Peyer's patch (tissue), 4 donors: Measurements from ENCODE around the gene C8A. TPM values are rescaled to one million over a fixed set of nuclear protein-coding genes. Genes with fewer than 3 reads are reported as not detected.

ENCODE experiments used
- DNase-seq, 3 donors: peaks; one replicate each; pipeline ENCODE4 v3.0.0-alpha.2; 2017 to 2019
- H3K27ac ChIP-seq, 4 donors: fragments of 200-600 bp; sonication (generic); one replicate each; pipeline ENCODE4 v1.5.1; 2016 to 2019
- H3K27me3 ChIP-seq, 2 donors: fragments of 200-600 bp; sonication (generic); one replicate each; pipeline ENCODE4 v1.5.1; 2019
- H3K36me3 ChIP-seq, 3 donors: fragments of 200-600 bp; sonication (generic); one replicate each; pipeline ENCODE4 v1.5.1; 2016 to 2019
- H3K4me1 ChIP-seq, 4 donors: fragments of 200-600 bp; sonication (generic); one replicate each; pipeline ENCODE4 v1.5.1; 2016 to 2019
- H3K4me3 ChIP-seq, 4 donors: fragments of 200-600 bp; sonication (generic); 1 replicate in 3 of 4; 2 replicates in 1 of 4; pipeline ENCODE4 v1.5.1; 2016 to 2019; ENCODE audit warnings: mild to moderate bottlenecking in 1 of 4
- H3K9me3 ChIP-seq, 4 donors: fragments of 200-600 bp; sonication (generic); one replicate each; pipeline ENCODE4 v1.5.1; 2016 to 2019; ENCODE audit warnings: mild to moderate bottlenecking in 1 of 4
- CTCF ChIP-seq, 6 experiments: fragments of 450-650 bp in 4 of 6; fragments of 200-600 bp in 2 of 6; sonication (generic) in 1 of 6; IDR thresholded peaks; one replicate each; pipeline ENCODE4 v1.5.1; 2017 to 2019; ENCODE audit warnings: antibody characterized with exemption in 6 of 6, mild to moderate bottlenecking in 3 of 6, moderate library complexity in 1 of 6
- POLR2A ChIP-seq, 2 donors: fragments of 450-650 bp; IDR thresholded peaks; one replicate each; pipeline ENCODE4 v1.5.1; 2017; ENCODE audit warnings: antibody characterized with exemption in 2 of 2, mild to moderate bottlenecking in 2 of 2, moderate library complexity in 2 of 2
- total RNA-seq, 4 donors: library from RNA; depleted of rRNA; stranded (reverse); fragments of >200 nt; gene quantifications; one replicate each; pipeline ENCODE4 v1.1.0, GENCODE V29; 2016

Gene C8A
- total RNA-seq, 4 donors from 2014 or later, result not detected

GRCh38 chr1:56824271-56824670 is 30.3 kb upstream of the C8A start:
- no peak for DNase-seq
- no peak for TF ChIP-seq CTCF (IDR thresholded peaks at IDR 0.05)
- TF ChIP-seq POLR2A (IDR thresholded peaks at IDR 0.05), result no peak
- Histone ChIP-seq H3K27ac (no peak overlapping the region), H3K9me3 (no peaks in the 10 kb centered on the region), H3K4me1 (peaks cover 0 to 13% (median under 1%) of the 10 kb centered on the region in 4 donors), H3K36me3 (no peaks in the 10 kb centered on the region), H3K4me3 (no peak overlapping the region), H3K27me3 (no peaks in the 10 kb centered on the region)

DNA sequence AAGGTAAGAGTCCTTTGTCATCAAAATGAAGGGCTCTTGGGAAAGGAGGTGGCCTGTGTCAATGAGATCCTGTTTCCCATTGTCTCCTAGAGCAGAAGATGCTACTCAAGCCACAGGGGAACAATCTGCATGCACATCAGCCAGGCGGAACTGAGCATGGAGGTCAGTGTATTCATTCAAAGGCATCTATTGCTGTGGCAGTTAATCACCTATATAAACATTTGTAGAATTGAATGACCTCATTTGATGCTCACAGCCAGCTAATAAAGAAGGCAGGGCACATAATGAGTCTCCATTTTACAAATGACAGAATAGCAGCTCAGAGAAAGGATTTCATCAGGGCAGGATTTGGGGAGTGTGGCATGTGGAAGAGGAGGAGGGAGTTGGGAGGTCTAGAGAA is 29.7 kb upstream of the C8A start:
- Histone ChIP-seq H3K27ac (no peak overlapping the region), H3K4me1 (peaks cover 0 to 8% (median 0%) of the 10 kb centered on the region in 4 donors), H3K4me3 (no peak overlapping the region), H3K9me3 (no peaks in the 10 kb centered on the region), H3K36me3 (no peaks in the 10 kb centered on the region), H3K27me3 (no peaks in the 10 kb centered on the region)
- TF ChIP-seq CTCF (IDR thresholded peaks at IDR 0.05) (no peak), POLR2A (IDR thresholded peaks at IDR 0.05) (no peak)
- DNase-seq, result no peak

DNA sequence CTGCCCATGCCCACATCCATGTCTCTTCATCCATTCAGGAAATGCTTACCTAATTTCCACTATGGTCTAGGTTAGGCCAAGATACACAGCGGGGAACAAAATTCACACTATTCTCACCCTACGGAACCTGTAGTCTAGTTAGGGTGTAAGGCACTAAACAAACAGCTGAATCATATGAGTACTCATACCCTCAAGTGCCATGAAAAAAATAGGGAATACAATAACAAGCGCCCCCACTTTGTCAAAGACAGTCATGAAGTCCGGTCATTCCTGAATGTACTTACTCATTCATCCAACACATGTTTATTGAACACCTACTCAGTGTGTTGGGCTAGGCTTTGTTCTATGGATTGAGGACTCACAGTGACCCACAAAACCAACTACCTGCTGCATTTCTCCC is 29.2 kb upstream of the C8A start:
- TF ChIP-seq CTCF (IDR thresholded peaks at IDR 0.05) (no peak), POLR2A (IDR thresholded peaks at IDR 0.05) (no peak)
- no peaks in the 10 kb centered on the region for H3K9me3 ChIP-seq
- H3K27ac ChIP-seq, result no peak overlapping the region
- DNase-seq, result no peak
- H3K4me1 ChIP-seq, result peaks cover 0 to 8% (median 0%) of the 10 kb centered on the region in 4 donors
- no peaks in the 10 kb centered on the region for H3K27me3 ChIP-seq
- no peaks in the 10 kb centered on the region for H3K36me3 ChIP-seq
- no peak overlapping the region for H3K4me3 ChIP-seq

- no peak for DNase-seq
- H3K27me3 ChIP-seq, result no peaks in the 10 kb centered on the region
Measured at GRCh38 chr1:56827711-56828110, 26.9 kb upstream of the C8A start.

DNA sequence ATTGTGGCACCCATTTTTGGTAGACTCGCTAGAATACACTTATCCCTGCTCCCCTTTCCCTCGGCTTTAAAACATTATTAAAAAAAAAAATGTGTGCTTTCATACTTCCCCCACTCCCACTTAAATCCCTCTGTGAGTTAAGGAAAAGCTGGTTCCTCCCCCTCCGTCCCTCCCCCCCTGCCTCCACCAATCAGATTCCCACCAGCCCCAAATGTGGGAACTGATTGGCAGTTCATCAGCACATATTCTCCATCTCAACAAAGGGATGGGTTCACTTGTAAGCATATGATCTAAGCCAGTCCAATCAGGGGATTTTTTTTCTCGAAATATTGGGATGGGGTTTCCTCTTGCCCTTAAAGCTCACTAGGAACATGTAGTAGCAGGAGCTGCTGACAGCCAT is 24.5 kb upstream of the C8A start:
- Histone ChIP-seq H3K27ac (no peak overlapping the region), H3K27me3 (no peaks in the 10 kb centered on the region), H3K4me3 (no peak overlapping the region), H3K36me3 (no peaks in the 10 kb centered on the region), H3K4me1 (no peaks in the 10 kb centered on the region), H3K9me3 (no peaks in the 10 kb centered on the region)
- TF ChIP-seq POLR2A (IDR thresholded peaks at IDR 0.05) (no peak), CTCF (IDR thresholded peaks at IDR 0.05) (no peak)
- no peak for DNase-seq

More at GRCh38 chr1:56827711-56828110, 26.9 kb upstream of the C8A start:
- no peaks in the 10 kb centered on the region for H3K4me1 ChIP-seq
- no peaks in the 10 kb centered on the region for H3K9me3 ChIP-seq
- no peaks in the 10 kb centered on the region for H3K36me3 ChIP-seq
- TF ChIP-seq POLR2A (IDR thresholded peaks at IDR 0.05) (no peak), CTCF (IDR thresholded peaks at IDR 0.05) (no peak)
- no peak overlapping the region for H3K4me3 ChIP-seq
- no peak overlapping the region for H3K27ac ChIP-seq
